Gastrocnemius medialis (tissue), 4 donors: ENCODE data around the gene ACOT7. TPM values are rescaled to one million over a fixed set of nuclear protein-coding genes. Genes with fewer than 3 reads are reported as not detected.
"Not testable (repeated sequence)": the region's sequence is repeated elsewhere in the genome, so short reads cannot be mapped to it uniquely, and the experiment has no call there.

Source experiments
- ATAC-seq, 2 donors: fragments of 150-250 bp; one replicate each; pipeline ENCODE4 v1.9.1; 2016
- DNase-seq, 2 donors: peaks; one replicate each; pipeline ENCODE4 v3.0.0-alpha.2; 2019
- H3K27ac ChIP-seq, 4 donors: fragments of 200-600 bp; sonication (generic); 1 replicate in 1 of 4; 2 replicates in 3 of 4; pipeline ENCODE4 v1.5.1; 2016 to 2018; ENCODE audit warnings: mild to moderate bottlenecking in 2 of 4, moderate library complexity in 1 of 4
- H3K27me3 ChIP-seq, 3 donors: fragments of 200-600 bp; sonication (generic) in 2 of 3; 1 replicate in 1 of 3; 2 replicates in 2 of 3; pipeline versions ENCODE4 v1.5.1 to v1.6.0; 2016 to 2019; ENCODE audit warnings: mild to moderate bottlenecking in 1 of 3, moderate library complexity in 1 of 3
- H3K36me3 ChIP-seq, 2 donors: fragments of 200-600 bp; sonication (generic) in 1 of 2; one replicate each; pipeline ENCODE4 v1.5.1; 2017 to 2018
- H3K4me1 ChIP-seq, 2 donors: fragments of 200-600 bp; sonication (generic) in 1 of 2; one replicate each; pipeline ENCODE4 v1.5.1; 2016 to 2017; ENCODE audit warnings: mild to moderate bottlenecking in 2 of 2
- H3K4me3 ChIP-seq, 4 donors: fragments of 200-600 bp; sonication (generic) in 3 of 4; 1 replicate in 1 of 4; 2 replicates in 3 of 4; pipeline ENCODE4 v1.5.1; 2016 to 2019; ENCODE audit warnings: mild to moderate bottlenecking in 2 of 4
- H3K9me3 ChIP-seq, 3 donors: fragments of 200-600 bp; sonication (generic) in 2 of 3; 1 replicate in 1 of 3; 2 replicates in 2 of 3; pipeline ENCODE4 v1.5.1; 2016 to 2019
- CTCF ChIP-seq, 5 experiments: fragments of 450-650 bp in 3 of 5; fragments of 200-600 bp in 2 of 5; sonication (generic) in 2 of 5; IDR thresholded peaks in 4 of 5; conservative IDR thresholded peaks in 1 of 5; 1 replicate in 4 of 5; 2 replicates in 1 of 5; pipeline ENCODE4 v1.5.1; 2016 to 2019; ENCODE audit warnings: antibody characterized with exemption in 5 of 5, mild to moderate bottlenecking in 3 of 5, moderate library complexity in 3 of 5
- POLR2A ChIP-seq, 2 donors: fragments of 450-650 bp; IDR thresholded peaks; one replicate each; pipeline ENCODE4 v1.6.1; 2017; ENCODE audit warnings: antibody characterized with exemption in 2 of 2, mild to moderate bottlenecking in 2 of 2, moderate library complexity in 2 of 2
- in situ Hi-C, 4 donors: fragments of 200-750 bp; cut with MboI; loops; one replicate each; pipeline versions ENCODE4 v1.15.0 to v1.8.0; 2017; ENCODE audit warnings: low sequenced_read_pairs in 4 of 4
- intact Hi-C: fragments of 100-400 bp; cut with DNase I; formaldehyde crosslinking; loops from one replicate; pipeline ENCODE4 v1.15.1; 2023; ENCODE audit warnings: low total_unique reads
- total RNA-seq, 4 donors: library from RNA; depleted of rRNA; stranded (reverse); fragments of >200 nt; gene quantifications; one replicate each; pipeline versions ENCODE4 v1.1.0 to v1.2.3, GENCODE V29; 2016

ACOT7 gene
- total RNA-seq, 4 donors from 2014 or later = 1.3 to 5.8 (median 3.2) TPM

DNA sequence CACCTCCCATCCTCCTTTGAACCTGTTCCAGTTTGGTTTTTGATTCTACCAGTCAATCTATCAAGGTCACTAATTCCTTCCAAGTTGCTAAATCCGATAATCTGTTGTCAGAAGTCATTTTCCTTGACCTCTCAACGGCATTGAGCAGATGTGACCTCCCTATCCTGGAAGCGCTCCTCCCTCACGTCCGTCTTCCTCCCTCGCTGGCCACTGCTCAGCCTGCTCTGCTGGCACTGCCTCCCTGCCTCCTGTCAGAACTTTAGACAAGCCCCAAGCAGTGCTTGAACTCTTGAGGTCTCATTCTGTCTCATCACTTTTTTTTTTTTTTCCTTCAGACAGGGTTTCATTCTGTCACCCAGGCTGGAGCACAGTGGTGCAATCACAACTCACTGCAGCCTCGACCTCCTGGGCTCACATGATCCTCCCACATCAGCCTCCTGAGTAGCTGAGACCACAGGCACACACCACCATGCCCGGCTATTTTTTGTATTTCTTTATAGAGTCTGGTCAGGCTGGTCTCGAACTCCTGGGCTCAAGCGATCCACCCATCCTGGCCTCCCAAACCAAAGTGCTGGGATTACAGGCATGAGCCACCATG lies 4.4 kb upstream of the ACOT7 start:
- no peak overlapping the region for H3K4me3 ChIP-seq
- no peak for TF ChIP-seq CTCF (IDR thresholded peaks at IDR 0.05 in 4 of 5, conservative IDR thresholded peaks at IDR 0.05 in 1 of 5)
- TF ChIP-seq POLR2A (IDR thresholded peaks at IDR 0.05) = no peak
- intact Hi-C loops (no loop called here), in situ Hi-C loops (no loop called here)
- no peaks in the 10 kb centered on the region for H3K27me3 ChIP-seq
- DNase-seq (no peak), ATAC-seq (no peak)
- H3K4me1 ChIP-seq = peaks cover 4 to 5% of the 10 kb centered on the region in 2 donors
- no peaks in the 10 kb centered on the region for H3K36me3 ChIP-seq
- no peak overlapping the region for H3K27ac ChIP-seq
- no peaks in the 10 kb centered on the region for H3K9me3 ChIP-seq

DNA sequence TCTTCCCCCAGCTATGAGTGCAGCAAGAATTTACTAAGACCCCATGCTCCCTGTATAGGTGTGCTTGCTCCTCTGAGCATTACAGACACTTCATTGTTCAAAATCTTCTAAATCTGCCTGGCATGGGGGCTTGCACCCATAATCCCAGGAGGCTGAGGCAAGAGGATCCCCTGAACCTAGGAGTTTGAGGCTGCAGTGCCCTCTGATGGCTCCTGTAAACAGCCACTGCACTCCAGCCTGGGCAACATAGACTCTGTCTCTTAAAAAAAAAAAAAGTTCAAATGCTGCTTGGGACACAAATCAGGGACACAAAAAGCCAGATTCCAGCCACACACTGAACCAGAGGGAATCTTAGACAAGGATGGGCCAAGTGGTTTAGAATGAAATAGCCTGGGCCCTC lies 3.4 kb upstream of the ACOT7 start:
- H3K9me3 ChIP-seq = no peaks in the 10 kb centered on the region
- no peak overlapping the region for H3K27ac ChIP-seq
- ATAC-seq (no peak), DNase-seq (no peak)
- in situ Hi-C loops = no loop called here
- H3K4me1 ChIP-seq = peaks cover 7 to 8% of the 10 kb centered on the region in 2 donors
- H3K36me3 ChIP-seq = no peaks in the 10 kb centered on the region
- no peaks in the 10 kb centered on the region for H3K27me3 ChIP-seq
- TF ChIP-seq CTCF (IDR thresholded peaks at IDR 0.05 in 4 of 5, conservative IDR thresholded peaks at IDR 0.05 in 1 of 5) (no peak), POLR2A (IDR thresholded peaks at IDR 0.05) (no peak)
- no peak overlapping the region for H3K4me3 ChIP-seq
- intact Hi-C loops = no loop called here

GRCh38 chr1:6395781-6396244 lies 2.2 kb upstream of the ACOT7 start:
- in situ Hi-C loops, DNase-seq, ATAC-seq, H3K27me3 ChIP-seq, H3K4me3 ChIP-seq, H3K36me3 ChIP-seq, H3K4me1 ChIP-seq, H3K9me3 ChIP-seq, intact Hi-C loops, H3K27ac ChIP-seq: not testable (repeated sequence)

DNA sequence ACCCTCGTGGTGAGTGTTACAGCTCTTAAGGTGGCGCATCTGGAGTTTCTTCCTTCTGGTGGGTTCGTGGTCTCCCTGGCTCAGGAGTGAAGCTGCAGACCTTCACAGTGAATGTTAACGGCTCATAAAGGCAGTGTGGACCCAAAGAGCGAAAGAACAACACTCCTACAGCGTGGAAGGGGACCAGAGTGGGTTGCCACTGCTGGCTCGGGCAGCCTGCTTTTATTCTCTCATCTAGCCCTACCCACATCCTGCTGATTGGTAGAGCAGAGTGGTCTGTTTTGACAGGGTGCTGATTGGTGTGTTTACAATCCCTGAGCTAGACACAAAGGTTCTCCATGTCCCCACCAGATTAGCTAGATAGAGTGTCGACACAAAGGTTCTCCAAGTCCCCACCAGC lies 1.6 kb upstream of the ACOT7 start:
- H3K27me3 ChIP-seq, intact Hi-C loops, H3K27ac ChIP-seq, H3K4me3 ChIP-seq, H3K4me1 ChIP-seq, H3K9me3 ChIP-seq, DNase-seq, ATAC-seq, H3K36me3 ChIP-seq, in situ Hi-C loops: not testable (repeated sequence)

GRCh38 chr1:6392809-6393399 lies 663 bp downstream of the ACOT7 start:
- H3K9me3 ChIP-seq = no peaks in the 10 kb centered on the region
- in situ Hi-C loops = no loop called here
- peak overlapping the region in 2 of 4 donors; percentile 87 to 98 for H3K27ac ChIP-seq
- ATAC-seq = peak in 1 of 2 donors; percentile 2
- no peak for DNase-seq
- no peak for TF ChIP-seq POLR2A (IDR thresholded peaks at IDR 0.05)
- no peak for TF ChIP-seq CTCF (IDR thresholded peaks at IDR 0.05 in 4 of 5, conservative IDR thresholded peaks at IDR 0.05 in 1 of 5)
- peaks cover 7 to 8% of the 10 kb centered on the region in 2 donors for H3K4me1 ChIP-seq
- no peaks in the 10 kb centered on the region for H3K27me3 ChIP-seq
- intact Hi-C loops = loop anchor here (1.0 to 5.0 kb wide), 2 partner anchors 41 to 194 kb away; partner anchors contain the start of gene RPL22
- no peaks in the 10 kb centered on the region for H3K36me3 ChIP-seq
- peak overlapping the region; percentile 34 to 82 (median 54) for H3K4me3 ChIP-seq
